ENCODE data around the gene ZNF79.
"Not testable (repeated sequence)": the region's sequence is repeated elsewhere in the genome, so short reads cannot be mapped to it uniquely, and the experiment has no call there.

Gene ZNF79

GRCh38 chr9:127455324-127455992 is 31.3 kb downstream of the ZNF79 start:
- peak; percentile 26 for DNase-seq (ENCODE audit: low spot score)

DNA sequence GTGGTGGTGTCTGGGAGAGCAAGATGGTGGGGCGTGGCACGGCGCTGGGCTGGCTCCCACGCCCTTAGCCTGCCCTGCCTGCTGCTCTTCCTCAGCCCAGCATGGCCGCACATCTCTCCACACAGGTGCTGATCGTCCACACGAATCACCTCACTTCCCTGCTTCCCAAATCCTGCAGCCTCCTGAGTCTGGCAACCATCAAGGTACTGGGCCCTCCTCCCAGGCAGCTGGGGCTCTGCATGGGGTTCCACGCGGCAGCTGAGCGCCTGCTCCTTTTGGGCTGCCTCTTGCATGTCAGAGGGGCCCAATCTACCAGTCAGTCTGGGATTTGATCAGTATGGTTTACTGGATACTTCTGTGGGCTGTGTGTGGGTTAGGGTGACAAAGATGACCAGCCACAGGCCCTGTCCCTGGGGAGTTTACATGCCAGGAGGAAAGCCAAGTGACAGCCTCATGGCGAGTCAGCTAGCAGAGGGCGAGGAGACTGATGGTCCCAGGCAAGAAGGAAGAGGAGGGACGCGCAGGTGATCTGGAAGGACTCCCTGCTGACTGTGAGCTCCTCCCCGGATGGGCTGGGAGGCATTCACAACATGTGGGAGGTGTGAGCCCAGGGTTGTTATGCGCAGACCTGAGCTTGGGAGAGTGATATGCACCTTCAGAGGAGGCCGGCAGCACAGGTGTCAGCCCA is 33.2 kb downstream of the ZNF79 start:
- DNase-seq (ENCODE audit: low spot score) = no peak

DNA sequence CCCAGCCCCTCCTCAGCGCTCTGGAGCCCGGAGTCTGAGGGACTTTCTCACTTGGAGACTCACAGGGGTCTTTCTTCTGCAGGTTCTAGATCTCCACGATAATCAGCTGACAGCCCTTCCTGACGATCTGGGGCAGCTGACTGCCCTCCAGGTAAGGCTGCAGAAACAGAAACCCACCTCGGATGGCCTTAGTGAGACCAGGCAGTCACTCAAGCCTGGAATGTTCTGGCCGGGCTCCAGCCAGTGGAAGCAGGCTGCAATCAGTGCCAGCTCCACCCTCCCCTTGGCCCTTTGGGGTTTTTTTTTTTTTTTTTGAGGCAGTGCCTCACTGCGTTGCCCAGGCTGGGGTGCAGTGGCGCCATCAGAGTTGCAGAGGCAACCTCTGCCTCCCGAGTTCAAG is 34.7 kb downstream of the ZNF79 start:
- no peak for DNase-seq (ENCODE audit: low spot score)

DNA sequence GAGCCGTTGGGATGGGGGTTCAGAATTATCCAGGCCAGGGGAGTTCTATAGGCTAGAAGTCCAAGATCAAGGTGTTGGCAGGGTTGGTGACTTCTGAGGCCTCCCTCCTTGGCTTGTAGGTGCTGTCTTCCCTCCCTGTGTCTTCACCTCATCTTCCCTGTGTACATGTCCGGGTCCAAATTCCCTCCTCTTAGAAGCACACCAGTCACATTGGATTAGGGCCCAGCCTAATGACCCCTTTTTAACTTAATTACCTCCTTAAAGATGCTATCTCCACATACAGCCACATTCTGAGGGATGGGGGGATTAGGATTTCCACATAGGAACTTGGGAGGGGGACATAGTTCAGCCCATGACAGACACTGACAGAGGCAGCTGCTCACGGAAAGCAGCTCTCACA is 39.2 kb downstream of the ZNF79 start:
- DNase-seq (ENCODE audit: low spot score) = no peak

DNA sequence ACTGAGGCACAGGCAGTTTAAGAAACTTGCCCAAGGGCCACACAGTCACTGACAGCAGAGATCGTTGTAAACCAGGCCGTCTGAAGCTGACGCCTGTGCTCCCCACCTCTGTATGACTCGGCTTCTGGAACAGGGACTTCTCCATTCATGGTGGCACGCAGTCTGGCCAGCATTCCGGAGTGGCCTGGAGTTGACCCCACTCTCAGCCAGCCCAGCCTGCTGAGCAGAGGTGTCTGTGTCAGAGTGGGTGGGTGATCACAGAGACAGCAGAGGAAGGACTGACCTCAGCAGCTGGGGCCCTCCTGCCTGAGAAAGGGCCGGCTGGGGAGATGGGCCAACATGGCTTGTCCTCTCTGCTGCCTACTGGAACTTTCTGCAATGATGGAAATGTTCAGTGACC is 39.7 kb downstream of the ZNF79 start:
- DNase-seq (ENCODE audit: low spot score) = no peak

DNA sequence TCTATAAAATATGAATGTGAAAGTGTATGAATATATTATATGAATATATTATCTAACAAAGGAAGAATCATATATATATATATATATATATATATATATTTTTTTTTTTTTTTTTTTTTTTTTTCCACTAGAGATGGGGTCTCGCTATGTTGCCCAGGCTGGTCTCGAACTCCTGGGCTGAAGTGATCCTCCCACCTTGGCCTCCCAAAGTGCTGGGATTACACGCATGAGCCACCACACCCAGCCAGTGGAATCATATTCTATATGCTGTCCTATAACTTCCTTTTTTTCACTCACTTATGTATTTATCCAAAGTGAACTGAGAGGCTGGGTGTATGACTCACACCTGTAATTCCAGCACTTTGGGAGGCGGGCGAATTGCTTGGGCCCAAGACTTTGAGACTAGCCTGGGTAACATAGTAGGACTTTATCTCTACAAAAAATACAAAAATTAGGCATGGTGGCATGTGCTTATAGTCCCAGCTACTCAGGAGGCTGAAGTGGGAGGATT is 42.3 kb downstream of the ZNF79 start:
- DNase-seq (ENCODE audit: low spot score) = not testable (repeated sequence)

DNA sequence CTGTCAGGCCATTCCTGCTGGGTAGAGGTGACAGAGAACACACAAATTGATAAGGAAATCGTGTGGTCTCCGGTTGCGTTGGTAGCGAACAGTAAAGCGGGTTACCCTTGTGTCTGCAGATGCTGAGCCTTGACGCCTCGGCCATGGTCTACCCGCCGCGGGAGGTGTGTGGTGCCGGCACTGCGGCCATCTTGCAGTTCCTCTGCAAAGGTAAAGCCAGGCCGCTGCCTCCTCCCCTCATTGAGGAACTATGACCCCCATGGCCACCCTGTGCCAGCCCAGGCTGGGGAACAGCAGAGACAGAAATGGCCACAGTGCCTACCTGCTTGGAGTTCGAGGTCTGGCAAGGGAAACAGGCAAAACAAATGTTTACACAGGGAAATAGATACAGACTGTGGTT is 43.4 kb downstream of the ZNF79 start:
- no peak for DNase-seq (ENCODE audit: low spot score)

DNA sequence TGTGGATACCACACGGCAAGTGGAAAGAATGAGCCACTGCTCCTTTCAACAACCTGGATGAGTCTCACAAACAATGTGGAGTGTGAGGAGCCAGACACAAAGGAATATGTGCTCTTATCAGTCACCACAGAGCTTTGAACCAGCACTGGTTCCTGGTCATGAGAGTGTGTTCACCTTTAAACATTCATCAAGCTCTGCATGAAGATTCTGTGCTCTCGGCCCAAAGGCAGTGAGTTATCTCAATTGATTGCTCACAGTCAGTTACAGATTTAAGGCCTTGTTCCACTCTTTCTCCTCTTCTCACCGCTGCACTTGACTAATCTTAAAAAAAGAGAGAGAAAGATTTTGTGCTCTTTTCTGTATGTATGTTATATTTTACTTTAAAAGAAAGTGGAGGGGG is 46.5 kb downstream of the ZNF79 start:
- no peak for DNase-seq (ENCODE audit: low spot score)

GRCh38 chr9:127473501-127473900 is 49.3 kb downstream of the ZNF79 start:
- DNase-seq (ENCODE audit: low spot score) = no peak

DNA sequence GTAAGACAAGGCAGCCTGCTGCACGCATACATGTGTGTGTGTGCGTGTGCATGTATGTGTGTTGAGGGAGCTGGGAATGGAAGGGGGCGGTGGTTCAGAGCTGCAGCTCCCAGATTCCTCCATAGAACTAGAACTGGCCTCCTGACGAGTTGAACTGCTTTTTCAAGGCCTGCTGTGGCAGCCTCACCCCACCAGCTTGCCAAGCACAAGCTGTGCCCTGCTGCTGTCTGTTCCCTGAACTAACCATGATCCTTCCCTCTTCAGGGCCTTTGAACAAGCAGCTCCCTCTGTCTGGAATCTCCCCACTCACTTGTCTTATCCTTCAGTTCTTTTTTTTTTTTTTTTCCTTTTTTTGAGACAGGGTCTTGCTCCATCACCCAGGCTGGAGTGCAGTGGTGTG is 49.8 kb downstream of the ZNF79 start:
- no peak for DNase-seq (ENCODE audit: low spot score)

GRCh38 chr9:127474592-127474991 is 50.4 kb downstream of the ZNF79 start:
- DNase-seq (ENCODE audit: low spot score) = no peak

- no peak for DNase-seq (ENCODE audit: low spot score)
Measured at GRCh38 chr9:127479507-127480081, 55.4 kb downstream of the ZNF79 start.

- no peak for DNase-seq (ENCODE audit: low spot score)
Measured at GRCh38 chr9:127482662-127483061, 58.5 kb downstream of the ZNF79 start.

- DNase-seq (ENCODE audit: low spot score) = no peak
Measured at GRCh38 chr9:127485995-127486394, 61.8 kb downstream of the ZNF79 start.

DNA sequence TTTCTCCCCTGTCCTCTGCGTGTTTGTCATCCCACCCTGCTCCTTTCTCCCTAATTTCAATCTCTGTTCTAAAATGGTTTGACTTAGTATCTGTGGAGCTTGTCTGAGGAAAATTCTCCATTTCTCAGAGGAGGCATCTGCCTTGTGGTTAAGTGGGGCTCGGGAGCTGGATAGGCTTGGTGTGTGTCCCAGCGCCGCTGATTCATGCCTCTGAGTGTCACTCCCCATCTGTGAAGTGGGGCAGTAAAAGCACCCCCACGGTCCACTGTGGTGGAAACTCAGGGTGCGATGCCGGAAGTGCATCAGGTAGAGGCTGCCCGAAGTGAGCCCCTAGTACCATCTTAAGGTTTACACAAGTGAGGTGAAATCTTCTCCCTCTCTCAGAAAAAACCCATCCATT is 64.8 kb downstream of the ZNF79 start:
- DNase-seq (ENCODE audit: low spot score) = no peak

DNA sequence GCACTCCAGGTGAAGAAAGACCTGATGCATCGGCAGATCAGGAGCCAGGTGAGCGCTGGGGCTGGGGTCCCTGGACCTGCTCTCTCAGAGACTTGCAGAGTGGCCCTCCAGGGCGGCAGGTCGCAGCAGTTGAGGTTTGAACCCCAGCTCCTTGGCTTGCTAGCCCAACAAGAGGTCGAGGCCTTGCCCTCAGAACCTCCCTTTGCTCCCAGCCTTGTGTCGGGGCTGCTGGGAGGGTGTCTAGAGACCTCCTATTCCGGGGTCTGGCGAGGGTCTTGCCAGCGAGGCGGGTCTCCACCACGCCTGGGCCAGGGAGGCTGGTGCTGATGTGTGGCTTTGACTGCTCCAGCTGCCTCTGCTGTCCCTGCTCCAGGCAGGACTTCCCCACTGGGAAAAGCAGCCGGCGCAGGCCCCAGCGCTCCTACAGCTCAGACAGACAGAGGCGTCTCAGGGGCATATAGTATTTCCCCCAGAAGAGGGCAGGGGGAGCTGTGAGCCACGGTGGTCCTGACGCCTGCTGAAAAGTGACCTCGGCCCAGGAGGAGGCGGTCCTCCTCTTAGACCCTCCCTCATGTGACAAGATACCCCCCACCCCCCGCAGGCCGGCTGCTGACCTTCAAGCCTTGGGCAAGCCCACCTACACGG is 65.4 kb downstream of the ZNF79 start:
- DNase-seq (ENCODE audit: low spot score) = no peak

- DNase-seq (ENCODE audit: low spot score) = no peak
Measured at GRCh38 chr9:127490535-127491230, 66.5 kb downstream of the ZNF79 start.

GRCh38 chr9:127491516-127491915 is 67.3 kb downstream of the ZNF79 start:
- no peak for DNase-seq (ENCODE audit: low spot score)

DNA sequence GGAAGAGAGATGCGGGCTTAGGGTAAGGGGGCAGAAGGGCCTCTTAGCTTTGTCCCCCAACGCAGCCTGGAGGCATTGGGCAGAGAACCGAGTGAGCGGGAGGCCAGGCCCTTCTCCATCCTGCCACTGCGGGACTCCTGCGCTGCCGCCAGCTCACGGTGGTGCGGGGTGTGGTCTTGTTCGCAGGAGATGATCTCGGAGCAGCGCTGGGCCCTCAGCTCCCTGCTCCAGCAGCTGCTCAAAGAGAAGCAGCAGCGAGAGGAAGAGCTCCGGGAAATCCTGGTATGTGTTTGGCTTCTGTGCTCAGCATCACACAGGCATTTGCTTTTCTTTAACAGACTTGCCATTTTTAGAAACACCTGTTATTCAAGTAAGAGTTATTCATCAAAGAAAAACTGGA is 68.4 kb downstream of the ZNF79 start:
- no peak for DNase-seq (ENCODE audit: low spot score)

DNA sequence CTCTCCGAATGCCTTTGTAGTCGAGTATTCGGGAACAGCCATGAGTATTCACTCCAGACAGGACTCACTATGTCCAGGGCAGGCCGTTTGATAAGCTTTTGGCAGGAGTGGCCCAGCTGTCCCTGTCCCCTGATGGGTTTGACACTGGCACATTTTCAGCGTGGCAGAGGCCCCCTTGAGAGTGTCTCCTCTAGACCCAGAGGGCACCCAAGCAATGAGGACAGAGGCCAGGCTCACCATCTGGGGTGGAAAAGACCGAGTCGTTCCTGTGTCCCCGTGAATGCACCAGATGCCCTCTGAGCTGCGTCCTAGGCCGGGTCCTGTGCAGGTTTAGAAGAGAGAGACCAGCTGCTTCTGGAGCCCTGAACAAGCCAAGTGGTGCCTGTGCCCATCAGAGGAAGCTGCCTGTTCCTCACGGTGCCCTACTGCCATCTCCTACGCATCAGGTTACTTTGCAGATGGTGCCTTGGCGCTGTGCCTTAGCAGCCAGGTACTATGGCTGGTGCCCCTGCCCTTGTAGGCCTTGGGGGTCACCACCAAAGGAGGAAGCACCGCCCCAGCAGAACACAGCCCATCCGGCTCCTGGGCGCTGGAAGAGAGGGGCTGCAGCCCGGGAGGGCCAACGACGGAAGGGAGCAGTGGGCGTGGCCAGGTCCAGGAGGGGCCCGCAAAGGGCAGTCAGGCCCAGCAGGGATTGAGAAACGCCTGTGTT is 69.6 kb downstream of the ZNF79 start:
- DNase-seq (ENCODE audit: low spot score) = no peak

- no peak for DNase-seq (ENCODE audit: low spot score)
Measured at GRCh38 chr9:127494304-127494702, 70.1 kb downstream of the ZNF79 start.
